Small intestine (tissue), 16 donors: ENCODE data around the gene QPCT. TPM values are rescaled to one million over a fixed set of nuclear protein-coding genes. Genes with fewer than 3 reads are reported as not detected.
A peak's percentile ranks its signal among the peaks of the same experiment; 100 is the strongest.
"Not testable (repeated sequence)": the region's sequence is repeated elsewhere in the genome, so short reads cannot be mapped to it uniquely, and the experiment has no call there.

Experiments
- DNase-seq, 2 donors: peaks; one replicate each; pipeline versions ENCODE4 v3.0.0 to v3.0.0-alpha.2; 2013
- FAIRE-seq: peaks from 2 replicates; lab custom pipeline; 2012; peaks lifted over from hg19 to GRCh38; lab: Jason Lieb, UNC
- H3K27ac ChIP-seq, 3 donors: one replicate each; pipeline ENCODE4 v1.5.1; 2013; ENCODE audit warnings: low read length in 2 of 3, mild to moderate bottlenecking in 2 of 3, control low read depth in 1 of 3, inconsistent platforms in 1 of 3, low read depth in 1 of 3, moderate library complexity in 1 of 3
- H3K27me3 ChIP-seq, 3 donors: one replicate each; pipeline ENCODE4 v1.6.1; 2013; ENCODE audit warnings: low read length in 3 of 3, inconsistent platforms in 1 of 3; ENCODE audit not compliant: control insufficient read depth in 3 of 3, insufficient read depth in 3 of 3
- H3K36me3 ChIP-seq, 3 donors: one replicate each; pipeline ENCODE4 v1.6.1; 2013; ENCODE audit warnings: low read length in 3 of 3, inconsistent platforms in 1 of 3, low read depth in 1 of 3, mild to moderate bottlenecking in 1 of 3, moderate library complexity in 1 of 3; ENCODE audit not compliant: control insufficient read depth in 3 of 3, insufficient read depth in 2 of 3
- H3K4me1 ChIP-seq, 3 donors: one replicate each; pipeline ENCODE4 v1.6.1; 2013; ENCODE audit warnings: low read length in 2 of 3, inconsistent platforms in 1 of 3, low read depth in 1 of 3, mild to moderate bottlenecking in 1 of 3, moderate library complexity in 1 of 3; ENCODE audit not compliant: control insufficient read depth in 3 of 3, insufficient read depth in 2 of 3
- H3K4me3 ChIP-seq, 3 donors: one replicate each; pipeline ENCODE4 v1.5.1; 2013; ENCODE audit warnings: low read length in 3 of 3, control low read depth in 1 of 3, inconsistent platforms in 1 of 3, low read depth in 1 of 3, mild to moderate bottlenecking in 1 of 3, moderate library complexity in 1 of 3
- H3K9me3 ChIP-seq, 2 donors: one replicate each; pipeline ENCODE4 v1.6.1; 2013; ENCODE audit warnings: low read depth in 1 of 2, low read length in 1 of 2; ENCODE audit not compliant: control insufficient read depth in 2 of 2, insufficient read depth in 1 of 2
- WGBS, 3 donors: extraction: QIAGEN DNeasy Blood & Tissue Kit; methylation state at CpG; one replicate each; pipeline ENCODE4 v1.1.7; 2013; 5-methylcytosine and 5-hydroxymethylcytosine counted together
- long read RNA-seq, 10 donors: transcript quantifications; one replicate each; lab custom pipeline, GENCODE V29; 2026
- polyA plus RNA-seq, 4 donors: library from polyadenylated mRNA; stranded (reverse) in 3 of 4; unstranded in 1 of 4; fragments of 200-250 nt in 3 of 4; fragments of 120-200 nt in 1 of 4; gene quantifications; one replicate each; pipeline versions ENCODE4 v1.2.1 to v1.2.3, GENCODE V29; 2013
- donor health status: healthy with polysubstance abuse.
- donor health status: control.
- donor health status: control.
- donor health status: Bipolar disorder and iron deficiency.
- donor health status: healthy.

The QPCT gene
- polyA plus RNA-seq, result 10 to 100 TPM in 1 of 4 donors, 1 to 10 TPM in 2, under 1 TPM in 1; 0.67 to 10.1 (median 2.3) TPM
- long read RNA-seq, donor 1, result 0 reads
- long read RNA-seq, donor 2, result 0 reads
- long read RNA-seq, donor 3, transcript QPCT-201 (7 exons, 1,739 nt), result major isoform, 5 of 5 reads
- long read RNA-seq, donor 3, partial matches to known transcripts, result 0 of 5 reads
- long read RNA-seq, donor 3, other reads (novel, unspliced or antisense), result 0 of 5 reads
- long read RNA-seq, donor 4, result 0 reads
- long read RNA-seq, donor 5, partial matches to known transcripts, result 0 of 1 reads
- long read RNA-seq, donor 5, other reads (novel, unspliced or antisense), result 0 of 1 reads
- long read RNA-seq, donor 6, transcript QPCT-201 (7 exons, 1,739 nt), result major isoform, 8 of 8 reads
- long read RNA-seq, donor 6, partial matches to known transcripts, result 0 of 8 reads
- long read RNA-seq, donor 6, other reads (novel, unspliced or antisense), result 0 of 8 reads
- long read RNA-seq, donor 7, result 0 reads
- long read RNA-seq, donor 8, partial matches to known transcripts, result 0 of 2 reads
- long read RNA-seq, donor 8, other reads (novel, unspliced or antisense), result 0 of 2 reads
- long read RNA-seq, donor 9, partial matches to known transcripts, result 0 of 2 reads
- long read RNA-seq, donor 9, other reads (novel, unspliced or antisense), result 0 of 2 reads
- long read RNA-seq, donor 10, transcript QPCT-201 (7 exons, 1,739 nt), result major isoform, 24 of 25 reads
- long read RNA-seq, donor 10, partial matches to known transcripts, result 0 of 25 reads
- long read RNA-seq, donor 10, other reads (novel, unspliced or antisense), result 0 of 25 reads

DNA sequence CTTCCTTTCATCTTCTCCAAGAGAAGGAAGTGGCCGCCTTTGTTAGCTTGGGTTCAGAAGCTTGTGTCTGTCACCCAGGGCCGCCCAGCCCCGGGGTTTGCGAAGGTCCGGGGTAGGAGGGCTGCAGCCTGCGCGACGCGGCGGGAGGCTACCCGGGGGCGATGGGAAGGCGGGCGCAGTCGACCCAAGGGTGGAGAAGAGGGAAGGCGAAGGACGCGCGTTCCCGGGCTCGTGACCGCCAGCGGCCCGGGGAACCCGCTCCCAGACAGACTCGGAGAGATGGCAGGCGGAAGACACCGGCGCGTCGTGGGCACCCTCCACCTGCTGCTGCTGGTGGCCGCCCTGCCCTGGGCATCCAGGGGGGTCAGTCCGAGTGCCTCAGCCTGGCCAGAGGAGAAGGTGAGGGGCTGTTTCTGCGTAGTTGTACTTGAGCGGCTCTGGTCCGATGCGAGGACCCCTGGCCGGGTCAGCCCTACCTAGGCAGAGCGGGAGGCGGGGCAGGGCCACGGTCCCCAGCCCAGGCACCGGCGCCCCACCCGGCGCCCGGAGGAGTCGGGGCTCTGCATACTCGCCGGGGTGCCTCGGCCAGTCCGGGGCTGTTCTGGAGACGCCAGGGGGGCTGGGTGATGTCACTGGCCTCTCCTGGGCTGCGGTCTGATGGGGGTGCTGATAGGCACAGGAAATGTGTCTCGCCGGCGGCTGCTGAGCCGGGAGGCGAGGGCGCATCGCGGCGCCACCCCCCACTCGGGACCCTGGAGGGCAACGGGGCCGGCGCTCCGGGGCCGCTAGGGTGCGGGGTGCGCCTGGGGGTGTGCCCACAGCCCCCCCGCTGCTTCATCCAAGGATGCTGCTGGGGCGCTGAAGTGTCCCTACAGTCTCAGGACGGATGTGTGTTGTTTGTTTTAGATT, at the start of gene QPCT:
Gene QPCT (plus strand): TSS at position 178 of the 909 bp plus-strand sequence. CDS start 102 bp downstream, at position 280.
- Histone ChIP-seq H3K36me3 (no peaks in the 10 kb centered on the region), H3K27me3 (no peaks in the 10 kb centered on the region), H3K4me1 (no peaks in the 10 kb centered on the region), H3K27ac (peak within 1 kb of the TSS in 1 of 3 donors; percentile 47), H3K9me3 (no peaks in the 10 kb centered on the region), H3K4me3 (peak within 1 kb of the TSS; percentile 44 to 53 (median 51))
- DNase-seq (peak; percentile 35 to 75), FAIRE-seq (no peak)
- WGBS, 3 donors, result 1 to 2% (median 1%) methylated on average over 64 to 73 of the region's 73 CpGs

DNA sequence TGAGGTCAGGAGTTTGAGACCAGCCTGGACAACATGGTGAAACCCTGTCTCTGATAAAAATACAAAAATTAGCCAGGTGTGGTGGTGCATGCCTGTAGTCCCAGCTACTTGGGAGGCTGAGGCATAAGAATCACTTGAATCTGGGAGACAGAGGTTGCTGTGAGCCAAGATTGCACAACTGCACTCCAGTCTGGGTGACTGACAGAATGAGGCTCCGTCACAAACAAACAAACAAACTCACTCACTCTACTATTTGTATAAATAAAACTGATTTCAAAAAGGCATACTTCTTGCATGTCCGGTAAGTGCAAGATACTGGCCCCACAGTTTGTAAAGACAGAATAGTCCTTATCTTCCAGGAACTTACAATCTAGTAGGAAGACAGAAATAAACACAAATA, 49.6 kb upstream of the QPCT start:
- not testable (repeated sequence) for H3K36me3 ChIP-seq, H3K4me3 ChIP-seq, FAIRE-seq, H3K27ac ChIP-seq, H3K9me3 ChIP-seq, H3K4me1 ChIP-seq, DNase-seq, H3K27me3 ChIP-seq
- 85 to 95% (median 92%) methylated on average over 2 of the region's 2 CpGs for WGBS, 3 donors

DNA sequence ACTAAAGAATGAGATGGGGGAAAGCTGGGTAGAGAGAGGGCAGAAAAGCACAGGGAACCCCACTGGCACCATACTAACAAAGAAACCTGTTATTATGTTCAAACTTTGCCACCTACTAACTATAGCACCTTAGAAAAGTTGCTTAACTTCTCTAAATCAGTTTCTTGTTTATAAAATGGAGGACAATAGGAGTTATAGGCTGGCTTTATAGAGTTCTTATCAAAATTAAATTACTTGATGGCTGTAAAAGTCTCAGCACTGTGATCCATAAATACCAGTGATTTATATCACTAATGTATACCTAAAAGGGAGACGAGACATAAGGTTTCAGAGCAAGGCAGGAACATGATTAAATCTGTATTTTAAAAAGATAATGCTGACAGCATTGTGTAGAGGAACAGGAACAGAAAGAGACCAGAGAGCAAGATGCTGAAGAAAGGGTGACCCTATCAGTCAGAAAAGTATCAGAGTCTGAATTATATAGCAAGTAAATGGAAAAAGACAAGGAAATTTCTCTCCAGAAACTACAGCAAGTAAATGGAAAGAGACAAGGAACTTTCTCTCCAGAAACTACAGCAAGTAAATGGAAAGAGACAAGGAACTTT, 48.9 kb upstream of the QPCT start:
- peaks cover 1 to 7% (median 2%) of the 10 kb centered on the region in 3 donors for H3K36me3 ChIP-seq
- H3K4me1 ChIP-seq, result peaks cover 0 to 3% (median 0%) of the 10 kb centered on the region in 3 donors
- FAIRE-seq (no peak), DNase-seq (peak in 1 of 2 donors; percentile 25)
- H3K27me3 ChIP-seq, result no peaks in the 10 kb centered on the region
- H3K27ac ChIP-seq, result no peak overlapping the region
- no peak overlapping the region for H3K4me3 ChIP-seq
- WGBS, 3 donors, result 21 to 62% (median 46%) methylated on average over 1 of the region's 1 CpG
- H3K9me3 ChIP-seq, result no peaks in the 10 kb centered on the region

DNA sequence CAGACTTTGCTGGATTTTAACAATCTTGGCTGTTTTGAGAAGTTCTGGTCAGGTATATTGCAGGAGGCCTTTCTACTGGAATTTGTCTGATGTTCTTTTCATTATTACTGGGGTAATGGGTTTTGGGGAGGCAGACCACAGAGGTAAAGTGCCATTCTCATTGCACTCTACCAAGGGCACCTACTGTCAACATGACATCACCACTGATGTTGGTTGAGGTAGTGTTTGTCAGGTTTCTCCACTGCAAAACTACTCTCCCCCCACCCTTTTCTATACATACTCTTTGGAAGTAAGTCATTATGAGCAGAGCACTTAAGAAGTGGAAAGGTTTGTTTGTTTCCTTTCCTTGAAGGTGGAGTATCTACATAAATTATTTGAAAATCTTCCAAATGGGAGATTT, 46.8 kb upstream of the QPCT start:
- H3K4me1 ChIP-seq, result peaks cover 0 to 3% (median 0%) of the 10 kb centered on the region in 3 donors
- no peak for FAIRE-seq

DNA sequence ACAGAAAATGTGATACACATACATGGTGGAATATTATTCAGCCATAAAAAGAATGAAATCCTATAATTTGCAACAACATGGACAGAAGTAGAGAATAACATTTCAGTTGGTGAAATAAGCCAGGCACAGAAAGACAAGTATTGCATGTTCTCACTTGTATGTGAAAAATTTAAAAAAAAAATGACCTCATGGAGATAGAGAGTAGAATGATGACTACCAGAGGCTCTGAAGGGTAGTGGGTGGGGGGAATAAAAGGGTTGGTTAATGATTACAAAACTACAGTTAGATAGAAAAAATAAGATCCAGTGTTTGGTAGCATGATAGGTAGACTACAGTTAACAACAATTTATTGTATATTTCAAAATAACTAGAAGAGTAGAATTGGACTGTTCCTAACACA, 44.3 kb upstream of the QPCT start:
- H3K4me1 ChIP-seq, result peaks cover 0 to 3% (median 0%) of the 10 kb centered on the region in 3 donors
- FAIRE-seq (no peak), DNase-seq (no peak)
- H3K27me3 ChIP-seq, result no peaks in the 10 kb centered on the region
- no peak overlapping the region for H3K4me3 ChIP-seq
- H3K9me3 ChIP-seq, result peaks cover 0 to 6% of the 10 kb centered on the region in 2 donors
- H3K27ac ChIP-seq, result no peak overlapping the region
- peaks cover 0 to 10% (median 0%) of the 10 kb centered on the region in 3 donors for H3K36me3 ChIP-seq

More for the DNA sequence above, 46.8 kb upstream of the QPCT start:
- Histone ChIP-seq H3K36me3 (peaks cover 0 to 5% (median 0%) of the 10 kb centered on the region in 3 donors), H3K9me3 (peaks cover 0 to under 1% of the 10 kb centered on the region in 2 donors), H3K27ac (no peak overlapping the region), H3K4me3 (no peak overlapping the region), H3K27me3 (no peaks in the 10 kb centered on the region)
- DNase-seq, result no peak

DNA sequence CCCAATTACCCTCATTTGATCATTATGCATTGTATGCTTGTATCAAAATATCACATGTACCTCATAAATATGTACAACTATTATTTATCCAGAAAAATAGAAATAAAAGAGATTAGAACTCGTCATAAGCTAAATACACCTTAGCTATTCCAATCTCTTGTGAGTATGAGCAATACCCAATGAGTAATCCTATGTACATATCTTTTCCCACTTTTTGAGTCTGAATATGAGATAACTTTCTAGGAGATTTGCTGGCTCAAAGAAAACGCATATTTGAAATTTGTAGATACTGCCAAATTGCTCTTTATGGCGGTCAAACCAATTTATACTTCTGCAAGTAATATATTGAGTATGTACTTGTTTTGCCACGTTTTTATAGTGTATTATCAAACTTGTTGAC, 43.9 kb upstream of the QPCT start:
- FAIRE-seq (peak; percentile 15), DNase-seq (no peak)
- H3K36me3 ChIP-seq, result peaks cover 0 to 10% (median 0%) of the 10 kb centered on the region in 3 donors
- peaks cover 0 to 6% of the 10 kb centered on the region in 2 donors for H3K9me3 ChIP-seq
- no peak overlapping the region for H3K27ac ChIP-seq
- 93 to 94% (median 93%) methylated on average over 4 of the region's 4 CpGs for WGBS, 3 donors
- no peaks in the 10 kb centered on the region for H3K4me1 ChIP-seq
- no peaks in the 10 kb centered on the region for H3K27me3 ChIP-seq
- no peak overlapping the region for H3K4me3 ChIP-seq

DNA sequence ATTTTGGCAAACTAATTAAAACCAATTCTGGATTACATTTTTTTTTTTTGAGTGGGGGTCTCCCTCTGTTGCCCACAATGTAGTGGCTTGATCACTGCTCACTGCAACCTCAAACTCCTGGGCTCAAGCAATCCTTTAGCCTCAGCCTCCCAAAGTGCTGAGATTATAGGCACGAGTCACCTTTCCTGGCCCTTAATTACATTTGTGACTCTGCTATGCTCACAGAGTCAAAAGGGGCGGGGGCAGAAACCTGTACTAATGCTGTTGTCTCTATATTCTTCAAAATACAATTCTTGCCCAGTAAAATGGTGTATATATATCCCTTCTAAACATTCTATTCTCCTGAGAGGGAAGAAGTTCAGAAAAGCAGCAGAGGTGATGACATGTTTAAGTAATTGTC, 43.0 kb upstream of the QPCT start:
- Histone ChIP-seq H3K9me3 (peaks cover 0 to 6% of the 10 kb centered on the region in 2 donors), H3K36me3 (peaks cover 0 to 10% (median 0%) of the 10 kb centered on the region in 3 donors), H3K4me3 (no peak overlapping the region), H3K4me1 (peaks cover 0 to 5% (median 0%) of the 10 kb centered on the region in 3 donors), H3K27ac (no peak overlapping the region), H3K27me3 (no peaks in the 10 kb centered on the region)
- FAIRE-seq, result no peak
- WGBS, 3 donors, result 52 to 75% (median 72%) methylated on average over 2 of the region's 2 CpGs
- no peak for DNase-seq
